Cerebellar cortex (tissue), 1 donor: Measurements from ENCODE around the gene TAS2R7.
"Not testable (repeated sequence)": the region's sequence is repeated elsewhere in the genome, so short reads cannot be mapped to it uniquely, and the experiment has no call there.

Experiments used
- DNase-seq: peaks from one replicate; pipeline ENCODE4 v3.0.0-alpha.2; 2015; ENCODE audit warnings: low spot score

The TAS2R7 gene

GRCh38 chr12:10802587-10802986 lies at the start of gene TAS2R7:
Gene TAS2R7 (minus strand): TSS chr12:10802627. CDS start chr12:10802570, 57 bp downstream.
- DNase-seq = no peak

GRCh38 chr12:10851243-10851858 lies 48.9 kb upstream of the TAS2R7 start:
- no peak for DNase-seq

- DNase-seq = no peak
These were observed 47.0 kb upstream of the TAS2R7 start, which contains the start of gene PRR4 for GRCh38 chr12:10849425-10849878. Gene PRR4 (minus strand): TSS chr12:10849475. CDS start chr12:10849437, 38 bp downstream.

- no peak for DNase-seq
These were observed 45.3 kb upstream of the TAS2R7 start for GRCh38 chr12:10847744-10848143.

GRCh38 chr12:10842862-10843261 lies 40.4 kb upstream of the TAS2R7 start:
- no peak for DNase-seq

GRCh38 chr12:10838461-10838860 lies 36.0 kb upstream of the TAS2R7 start:
- DNase-seq = no peak

- DNase-seq = no peak
These were observed 27.6 kb upstream of the TAS2R7 start for GRCh38 chr12:10829994-10830393.

GRCh38 chr12:10826258-10826657 lies 23.8 kb upstream of the TAS2R7 start, which contains the start of gene TAS2R10:
Gene TAS2R10 (minus strand): TSS chr12:10826358. CDS start chr12:10826269, 89 bp downstream.
- DNase-seq = no peak

GRCh38 chr12:10824957-10825356 lies 22.5 kb upstream of the TAS2R7 start:
- DNase-seq = no peak

- no peak for DNase-seq
These were observed 9.6 kb upstream of the TAS2R7 start for GRCh38 chr12:10811883-10812536.

- DNase-seq = no peak
These were observed 7.6 kb upstream of the TAS2R7 start, which contains the start of gene TAS2R9 for GRCh38 chr12:10810068-10810467. Gene TAS2R9 (minus strand): TSS chr12:10810168. CDS start chr12:10810075, 93 bp downstream.

- DNase-seq = no peak
These were observed 4.8 kb upstream of the TAS2R7 start, which contains the start of gene TAS2R8 for GRCh38 chr12:10807186-10807585. Gene TAS2R8 (minus strand): TSS chr12:10807286. CDS start chr12:10806980, 306 bp downstream.

GRCh38 chr12:10801741-10802140 lies 686 bp downstream of the TAS2R7 start:
- no peak for DNase-seq

- no peak for DNase-seq
These were observed 8.2 kb downstream of the TAS2R7 start for GRCh38 chr12:10794222-10794621.

- not testable (repeated sequence) for DNase-seq
These were observed 10.7 kb downstream of the TAS2R7 start for GRCh38 chr12:10791769-10792168.

GRCh38 chr12:10783252-10783651 lies 19.2 kb downstream of the TAS2R7 start:
- DNase-seq = no peak

- no peak for DNase-seq
These were observed 23.3 kb downstream of the TAS2R7 start for GRCh38 chr12:10779103-10779502.

GRCh38 chr12:10771132-10771733 lies 31.2 kb downstream of the TAS2R7 start:
- DNase-seq = peak; percentile 49

GRCh38 chr12:10759657-10760056 lies 42.8 kb downstream of the TAS2R7 start:
- DNase-seq = no peak

- DNase-seq = no peak
These were observed 46.2 kb downstream of the TAS2R7 start for GRCh38 chr12:10756194-10756593.

- no peak for DNase-seq
These were observed 49.4 kb downstream of the TAS2R7 start for GRCh38 chr12:10753059-10753458.
